ENCODE measurements around the gene ANO6.

ANO6 gene

GRCh38 chr12:45406988-45407850 is 191.3 kb downstream of the ANO6 start:
- no peak for DNase-seq (ENCODE audit: low read depth)

- DNase-seq (ENCODE audit: low read depth) = no peak
Measured at GRCh38 chr12:45407981-45408728, 192.3 kb downstream of the ANO6 start.

GRCh38 chr12:45408729-45409114 is 192.8 kb downstream of the ANO6 start:
- DNase-seq (ENCODE audit: low read depth) = no peak

GRCh38 chr12:45409966-45410365 is 194.1 kb downstream of the ANO6 start:
- DNase-seq (ENCODE audit: low read depth) = no peak

GRCh38 chr12:45411626-45412025 is 195.7 kb downstream of the ANO6 start:
- DNase-seq (ENCODE audit: low read depth) = no peak

GRCh38 chr12:45415393-45415817 is 199.5 kb downstream of the ANO6 start:
- DNase-seq (ENCODE audit: low read depth) = peak; percentile 88

- no peak for DNase-seq (ENCODE audit: low read depth)
Measured at GRCh38 chr12:45416126-45416525, 200.2 kb downstream of the ANO6 start.

- no peak for DNase-seq (ENCODE audit: low read depth)
Measured at GRCh38 chr12:45418520-45418919, 202.6 kb downstream of the ANO6 start.

GRCh38 chr12:45419317-45419814 is 203.5 kb downstream of the ANO6 start:
- no peak for DNase-seq (ENCODE audit: low read depth)

- DNase-seq (ENCODE audit: low read depth) = no peak
Measured at GRCh38 chr12:45421736-45422135, 205.8 kb downstream of the ANO6 start.

GRCh38 chr12:45423931-45424330 is 208.0 kb downstream of the ANO6 start:
- no peak for DNase-seq (ENCODE audit: low read depth)

- peak; percentile 46 for DNase-seq (ENCODE audit: low read depth)
Measured at GRCh38 chr12:45425426-45425825, 209.5 kb downstream of the ANO6 start.

- no peak for DNase-seq (ENCODE audit: low read depth)
Measured at GRCh38 chr12:45426294-45426693, 210.4 kb downstream of the ANO6 start.

GRCh38 chr12:45427042-45427441 is 211.1 kb downstream of the ANO6 start:
- DNase-seq (ENCODE audit: low read depth) = no peak

GRCh38 chr12:45429831-45430230 is 213.9 kb downstream of the ANO6 start:
- DNase-seq (ENCODE audit: low read depth) = no peak

- DNase-seq (ENCODE audit: low read depth) = no peak
Measured at GRCh38 chr12:45431126-45431525, 215.2 kb downstream of the ANO6 start.

GRCh38 chr12:45432710-45433109 is 216.8 kb downstream of the ANO6 start:
- DNase-seq (ENCODE audit: low read depth) = no peak

- DNase-seq (ENCODE audit: low read depth) = no peak
Measured at GRCh38 chr12:45433441-45433868, 217.6 kb downstream of the ANO6 start.

- DNase-seq (ENCODE audit: low read depth) = no peak
Measured at GRCh38 chr12:45434094-45434493, 218.2 kb downstream of the ANO6 start.

- DNase-seq (ENCODE audit: low read depth) = no peak
Measured at GRCh38 chr12:45435945-45436710, 220.2 kb downstream of the ANO6 start.

GRCh38 chr12:45439039-45439438 is 223.1 kb downstream of the ANO6 start:
- no peak for DNase-seq (ENCODE audit: low read depth)

- no peak for DNase-seq (ENCODE audit: low read depth)
Measured at GRCh38 chr12:45446013-45446412, 230.1 kb downstream of the ANO6 start.

Measured in HS-27A (cell line).